Measurements from ENCODE around the gene ZFAND3.

DNA sequence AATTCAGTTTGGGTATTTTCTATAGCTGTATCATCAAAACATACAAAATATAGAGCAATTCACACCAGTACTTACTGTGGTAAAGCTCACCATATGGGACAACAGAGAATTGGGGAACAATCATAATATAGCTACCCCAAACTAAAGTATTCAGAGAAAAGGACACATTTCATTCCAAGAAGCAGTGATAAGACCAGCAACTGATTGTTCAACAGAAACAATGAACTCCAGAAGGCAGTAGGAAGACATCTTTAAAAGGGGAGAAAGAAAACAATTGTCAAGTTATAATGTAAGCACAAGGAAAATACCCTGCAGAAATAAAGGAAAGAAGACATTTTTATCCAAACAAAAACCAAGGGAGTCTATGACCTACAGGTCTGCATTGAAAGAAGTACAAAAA is 210.9 kb downstream of the ZFAND3 start:
- TF ChIP-seq, protein P1, sequence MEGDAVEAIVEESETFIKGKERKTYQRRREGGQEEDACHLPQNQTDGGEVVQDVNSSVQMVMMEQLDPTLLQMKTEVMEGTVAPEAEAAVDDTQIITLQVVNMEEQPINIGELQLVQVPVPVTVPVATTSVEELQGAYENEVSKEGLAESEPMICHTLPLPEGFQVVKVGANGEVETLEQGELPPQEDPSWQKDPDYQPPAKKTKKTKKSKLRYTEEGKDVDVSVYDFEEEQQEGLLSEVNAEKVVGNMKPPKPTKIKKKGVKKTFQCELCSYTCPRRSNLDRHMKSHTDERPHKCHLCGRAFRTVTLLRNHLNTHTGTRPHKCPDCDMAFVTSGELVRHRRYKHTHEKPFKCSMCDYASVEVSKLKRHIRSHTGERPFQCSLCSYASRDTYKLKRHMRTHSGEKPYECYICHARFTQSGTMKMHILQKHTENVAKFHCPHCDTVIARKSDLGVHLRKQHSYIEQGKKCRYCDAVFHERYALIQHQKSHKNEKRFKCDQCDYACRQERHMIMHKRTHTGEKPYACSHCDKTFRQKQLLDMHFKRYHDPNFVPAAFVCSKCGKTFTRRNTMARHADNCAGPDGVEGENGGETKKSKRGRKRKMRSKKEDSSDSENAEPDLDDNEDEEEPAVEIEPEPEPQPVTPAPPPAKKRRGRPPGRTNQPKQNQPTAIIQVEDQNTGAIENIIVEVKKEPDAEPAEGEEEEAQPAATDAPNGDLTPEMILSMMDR (IDR thresholded peaks at IDR 0.05; ENCODE audit: low read length) = no peak
- TF ChIP-seq EZH2 (IDR thresholded peaks at IDR 0.05; ENCODE audit: borderline replicate concordance, low read length) = no peak

All from OCI-LY1 (cell line).